GM08714 (cell line): ENCODE data around the gene OR4D5.

Experiments used
- H3K4me3 ChIP-seq: fragments of 200-500 bp; sonication (Bioruptor generic); 2 replicates; pipeline ENCODE4 v1.5.1; 2014; ENCODE audit warnings: mild to moderate bottlenecking, low read length, inconsistent platforms
- ZNF274 ChIP-seq: IDR thresholded peaks from 2 replicates; pipeline ENCODE4 v1.6.1; 2012; ENCODE audit warnings: mild to moderate bottlenecking, low read depth, low read length

The OR4D5 gene

DNA sequence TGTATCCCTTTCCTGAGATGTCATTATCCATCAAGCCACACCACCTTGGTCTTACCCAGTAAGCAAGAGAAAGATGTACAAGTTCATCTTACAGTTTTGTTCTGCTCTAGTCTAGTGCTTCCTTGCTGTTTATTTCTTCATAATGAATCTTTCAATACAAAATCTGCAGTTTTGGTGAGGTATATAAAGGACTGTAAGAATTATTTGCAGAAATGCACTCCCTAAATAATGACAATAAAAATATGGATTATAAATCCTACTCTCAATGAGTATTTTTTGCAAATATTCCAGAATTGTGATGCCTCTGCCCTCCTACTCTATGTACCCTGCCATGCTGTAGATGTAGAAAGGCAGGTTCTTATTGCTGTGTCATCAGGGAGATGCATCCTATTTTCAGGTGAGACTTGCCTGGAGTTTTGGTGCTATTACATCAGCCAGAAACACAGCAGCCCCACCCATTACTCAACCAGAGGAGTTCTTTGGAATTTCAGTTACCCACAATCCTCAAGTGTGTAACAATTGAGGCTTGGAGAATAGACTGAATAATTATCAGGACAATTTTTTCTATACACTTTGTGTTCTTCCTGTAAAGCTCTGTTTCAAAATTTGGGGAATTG is 38.4 kb downstream of the OR4D5 start, which contains the start of gene OR10S1:
OR10S1 (minus strand) TSS at position 51 of the 617 bp plus-strand sequence. CDS start 117 bp downstream, outside the sequence.
- no peak within 1 kb of the TSS for H3K4me3 ChIP-seq
- TF ChIP-seq ZNF274 = no peak

DNA sequence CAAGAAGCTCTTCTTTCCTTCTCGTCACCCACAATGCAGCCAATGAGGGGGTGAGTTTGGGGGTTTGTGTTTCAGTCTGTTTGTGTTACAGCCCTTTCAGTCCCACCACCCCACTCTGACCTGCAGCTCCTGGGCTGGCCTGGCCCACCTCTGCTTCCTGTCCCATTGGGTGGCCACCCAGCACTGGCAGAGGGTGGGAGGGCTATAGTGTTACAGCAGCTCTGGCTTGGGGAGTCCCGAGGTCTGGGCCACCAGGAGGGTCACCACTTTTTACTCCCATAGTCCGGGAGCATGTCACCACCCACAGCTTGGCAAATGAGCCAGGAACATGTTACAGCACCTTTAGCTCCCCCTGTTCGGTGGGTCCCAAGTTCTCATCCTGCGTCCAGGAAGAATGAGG is 39.9 kb downstream of the OR4D5 start:
- TF ChIP-seq ZNF274 = no peak
- H3K4me3 ChIP-seq = no peak overlapping the region
